GM18519 (cell line): Measurements from ENCODE around the gene FAR1.
"Not testable (repeated sequence)": the region's sequence is repeated elsewhere in the genome, so short reads cannot be mapped to it uniquely, and the experiment has no call there.

ENCODE experiments used
- ATAC-seq: cut with Tn5 transposase; IDR thresholded peaks from one replicate; pipeline ENCODE4 v1.9.1; 2021; ENCODE audit warnings: mild to moderate bottlenecking, moderate library complexity; ENCODE audit not compliant: unreplicated experiment, low FRiP score

The FAR1 gene

GRCh38 chr11:13668102-13668956 lies at the start of gene FAR1:
TSS of gene FAR1 (plus strand) at chr11:13668668. CDS start at chr11:13694766, 26,098 bp downstream.
- ATAC-seq, result peak; percentile 80

- ATAC-seq, result no peak
Observed at GRCh38 chr11:13620063-13620462, 48.4 kb upstream of the FAR1 start.

GRCh38 chr11:13626818-13627217 lies 41.6 kb upstream of the FAR1 start:
- not testable (repeated sequence) for ATAC-seq

GRCh38 chr11:13628634-13629033 lies 39.8 kb upstream of the FAR1 start:
- not testable (repeated sequence) for ATAC-seq

- no peak for ATAC-seq
Observed at GRCh38 chr11:13629779-13630178, 38.7 kb upstream of the FAR1 start.

- no peak for ATAC-seq
Observed at GRCh38 chr11:13635290-13635689, 33.2 kb upstream of the FAR1 start.

- no peak for ATAC-seq
Observed at GRCh38 chr11:13635804-13636203, 32.7 kb upstream of the FAR1 start.

- no peak for ATAC-seq
Observed at GRCh38 chr11:13637125-13638069, 31.1 kb upstream of the FAR1 start.

- ATAC-seq, result no peak
Observed at GRCh38 chr11:13638422-13638821, 30.0 kb upstream of the FAR1 start.

GRCh38 chr11:13644997-13645687 lies 23.3 kb upstream of the FAR1 start:
- no peak for ATAC-seq

- no peak for ATAC-seq
Observed at GRCh38 chr11:13647391-13647790, 21.1 kb upstream of the FAR1 start.

- ATAC-seq, result no peak
Observed at GRCh38 chr11:13649619-13650018, 18.8 kb upstream of the FAR1 start.

GRCh38 chr11:13651515-13651914 lies 17.0 kb upstream of the FAR1 start:
- ATAC-seq, result not testable (repeated sequence)

- ATAC-seq, result no peak
Observed at GRCh38 chr11:13661074-13661623, 7.3 kb upstream of the FAR1 start.

GRCh38 chr11:13663631-13664071 lies 4.8 kb upstream of the FAR1 start:
- no peak for ATAC-seq

- ATAC-seq, result no peak
Observed at GRCh38 chr11:13664351-13664750, 4.1 kb upstream of the FAR1 start.

- no peak for ATAC-seq
Observed at GRCh38 chr11:13666708-13667107, 1.8 kb upstream of the FAR1 start.

GRCh38 chr11:13667245-13667644 lies 1.2 kb upstream of the FAR1 start:
- ATAC-seq, result no peak

GRCh38 chr11:13667795-13668101 lies 720 bp upstream of the FAR1 start:
- ATAC-seq, result no peak

GRCh38 chr11:13668957-13669521 lies 571 bp downstream of the FAR1 start:
- ATAC-seq, result no peak
